Sigmoid colon (tissue), 4 donors: ENCODE results near the gene DDR1.

ENCODE experiments used
- EP300 ChIP-seq, 4 donors: sonication (generic); formaldehyde crosslinking; IDR thresholded peaks; one replicate each; pipeline ENCODE4 v1.6.1; 2017; ENCODE audit warnings: antibody characterized with exemption in 4 of 4
- POLR2AphosphoS5 ChIP-seq, 4 donors: sonication (generic); formaldehyde crosslinking; IDR thresholded peaks; one replicate each; pipeline ENCODE4 v1.6.1; 2017; ENCODE audit warnings: antibody characterized with exemption in 4 of 4

GRCh38 chr6:30879684-30880427, 4.5 kb upstream of the DDR1 start:
- TF ChIP-seq EP300 (IDR thresholded peaks at IDR 0.05) (no peak), POLR2AphosphoS5 (IDR thresholded peaks at IDR 0.05) (no peak)
